CD1c-positive myeloid dendritic cell (primary cell): ENCODE results near the gene GPR143.
A peak's percentile ranks its signal among the peaks of the same experiment; 100 is the strongest.

ENCODE experiments used
- DNase-seq: peaks from one replicate; pipeline ENCODE4 v3.0.0-alpha.2; 2016; ENCODE audit errors: extremely low spot score

Gene GPR143

DNA sequence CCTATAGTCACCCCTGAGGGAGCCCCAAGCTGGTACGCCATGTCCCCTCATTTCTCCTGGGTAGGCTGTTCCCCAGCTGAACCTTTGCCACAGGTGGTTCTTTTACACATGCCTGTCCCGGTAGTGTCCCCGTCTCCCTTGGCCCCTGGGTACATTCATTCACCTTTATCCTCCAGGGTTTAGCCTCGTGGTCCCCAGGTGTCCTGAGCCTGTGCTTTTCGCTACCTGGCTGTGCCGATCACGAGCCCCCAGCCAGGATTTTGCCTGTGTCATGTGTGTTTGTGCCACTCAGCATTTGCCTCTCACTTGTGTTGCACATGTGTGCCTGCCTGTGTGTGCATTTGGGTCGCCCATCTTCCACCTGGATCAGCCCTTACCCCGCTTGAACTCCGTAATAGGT lies 57.6 kb downstream of the GPR143 start:
- DNase-seq, result no peak

DNA sequence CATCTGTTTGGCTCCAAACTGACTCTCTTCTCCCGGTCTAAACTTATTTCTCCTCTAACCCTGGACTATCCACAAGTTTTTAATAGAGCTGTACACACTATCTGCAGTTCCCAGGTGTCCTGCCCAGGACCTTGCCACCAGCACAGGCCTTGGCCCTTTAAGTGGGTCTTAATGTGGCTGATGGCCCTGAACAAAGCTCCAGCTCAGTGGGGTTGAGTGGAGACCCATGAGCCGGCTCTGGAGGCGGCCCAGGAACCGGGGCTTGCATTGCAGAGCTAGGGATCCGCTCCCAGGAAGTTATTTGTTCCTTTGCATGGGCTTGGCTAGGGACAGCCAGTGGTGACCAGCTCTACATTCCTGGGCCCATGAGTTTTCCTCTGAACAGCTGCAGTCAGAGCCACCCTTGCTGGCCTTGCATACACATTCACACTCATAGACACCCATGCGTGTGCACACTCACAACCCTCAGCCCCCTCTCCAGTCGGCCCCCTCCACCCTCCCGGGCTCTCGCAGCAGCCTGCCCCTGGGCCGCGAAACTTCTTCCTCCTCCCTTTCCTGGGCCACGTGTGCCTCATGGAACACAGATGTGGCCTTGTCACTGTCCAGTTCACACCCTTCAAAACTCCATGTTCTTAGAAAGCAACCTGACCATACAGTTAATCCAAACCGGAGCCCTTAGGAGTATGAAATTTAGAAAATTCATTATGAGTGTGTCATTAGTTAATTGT lies 58.2 kb downstream of the GPR143 start:
- no peak for DNase-seq

DNA sequence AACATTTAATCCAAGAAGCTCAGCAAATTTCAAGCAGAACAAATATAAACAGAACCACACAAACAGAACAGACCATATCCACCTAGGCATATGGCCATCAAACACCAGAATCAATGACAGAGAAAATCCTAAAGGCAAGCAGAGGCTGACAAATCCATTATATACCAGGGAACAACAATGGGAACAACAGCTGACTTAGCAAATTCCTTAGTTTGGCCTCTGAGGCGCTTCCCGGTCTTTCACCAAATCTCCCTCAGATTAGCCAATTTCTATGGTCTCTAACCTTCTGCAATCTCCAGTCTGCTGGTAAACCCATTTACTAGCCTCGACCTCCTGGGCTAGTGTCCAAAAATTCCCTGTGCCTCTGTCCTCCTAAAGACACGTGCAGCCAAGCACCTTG lies 59.2 kb downstream of the GPR143 start:
- DNase-seq, result no peak

DNA sequence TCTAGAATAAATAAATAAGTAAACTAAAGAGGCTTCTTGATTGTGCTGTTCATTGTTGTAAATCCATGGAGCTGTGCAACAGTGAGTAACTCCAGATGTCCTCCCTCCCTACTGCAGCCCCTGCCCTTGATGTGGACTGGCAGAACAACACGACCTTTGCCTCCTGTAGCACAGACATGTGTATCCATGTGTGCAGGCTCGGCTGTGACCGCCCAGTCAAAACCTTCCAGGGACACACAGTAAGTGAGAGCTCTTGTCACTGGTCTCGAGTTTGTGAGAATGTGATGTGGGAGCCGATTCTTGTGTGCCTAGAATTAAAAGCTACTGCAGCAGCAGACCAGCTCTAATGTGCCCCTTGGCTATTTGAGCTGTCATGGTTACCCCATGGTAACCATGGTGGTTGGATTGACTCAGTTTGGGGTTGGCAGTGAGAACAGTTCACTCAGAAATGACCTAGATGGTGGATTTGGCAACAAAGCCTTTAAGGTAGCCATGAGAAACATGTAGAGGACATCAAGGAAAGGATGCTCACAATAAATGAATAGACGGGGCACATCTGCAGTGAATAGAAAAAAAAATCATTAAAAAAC lies 60.7 kb downstream of the GPR143 start:
- DNase-seq, result no peak

DNA sequence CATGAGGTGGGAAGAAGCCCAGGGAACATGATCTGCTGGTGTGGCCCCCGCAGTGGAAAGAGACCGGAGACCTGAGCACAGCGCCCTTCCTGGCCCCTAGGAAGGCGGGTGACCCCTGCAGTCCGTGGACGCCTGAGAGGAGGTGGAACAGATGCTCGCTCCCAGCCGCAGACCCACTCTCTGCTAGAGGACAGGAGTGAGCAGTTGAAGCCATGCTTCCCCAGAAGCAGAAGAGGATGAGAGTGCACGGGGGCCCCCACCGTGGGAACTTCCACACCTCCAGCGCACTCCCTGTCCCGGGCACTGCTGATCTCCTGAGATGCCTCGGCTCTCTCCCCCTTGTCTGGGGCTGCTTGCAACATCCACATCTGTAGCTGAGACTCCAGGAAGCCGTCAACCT lies 62.2 kb downstream of the GPR143 start:
- DNase-seq, result no peak

DNA sequence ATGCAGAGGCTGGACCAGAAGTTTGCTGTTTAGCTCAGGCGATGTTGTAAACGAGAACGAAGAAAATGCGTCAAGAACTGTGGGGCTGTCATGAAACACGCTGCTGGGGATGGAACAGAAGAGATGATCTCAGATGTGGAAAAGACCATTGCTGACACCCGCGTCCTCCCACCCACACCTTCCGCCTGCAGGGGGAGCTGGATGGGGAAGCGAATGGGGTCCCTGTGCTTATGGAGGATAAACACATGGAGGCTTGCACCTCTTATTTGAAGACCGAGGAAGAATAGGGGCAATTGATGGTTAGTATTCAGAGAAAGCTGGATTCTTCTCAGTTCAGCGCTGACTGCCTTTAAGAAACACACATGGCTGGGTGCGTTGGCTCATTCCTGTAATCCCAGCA lies 63.9 kb downstream of the GPR143 start:
- DNase-seq, result no peak

DNA sequence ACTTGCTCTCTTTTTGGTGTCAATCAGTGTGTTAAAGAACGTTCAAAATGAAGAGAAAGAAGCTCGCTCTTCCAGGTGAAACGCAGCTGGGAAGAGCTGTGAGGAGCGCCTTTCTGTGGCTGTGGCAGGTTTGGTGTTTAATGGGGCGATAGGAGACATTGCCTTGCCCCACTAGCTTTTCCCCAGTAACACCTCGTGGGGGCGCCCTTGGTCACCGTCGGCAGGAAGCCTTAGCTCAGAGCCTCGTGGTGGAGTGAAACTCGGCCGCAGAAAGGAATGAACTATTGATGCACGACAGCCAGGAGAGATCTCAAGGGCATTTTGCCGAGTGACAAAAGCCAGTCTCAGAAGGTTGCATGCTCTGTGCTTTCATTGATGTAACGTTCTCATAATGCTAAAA lies 65.1 kb downstream of the GPR143 start:
- DNase-seq, result no peak

DNA sequence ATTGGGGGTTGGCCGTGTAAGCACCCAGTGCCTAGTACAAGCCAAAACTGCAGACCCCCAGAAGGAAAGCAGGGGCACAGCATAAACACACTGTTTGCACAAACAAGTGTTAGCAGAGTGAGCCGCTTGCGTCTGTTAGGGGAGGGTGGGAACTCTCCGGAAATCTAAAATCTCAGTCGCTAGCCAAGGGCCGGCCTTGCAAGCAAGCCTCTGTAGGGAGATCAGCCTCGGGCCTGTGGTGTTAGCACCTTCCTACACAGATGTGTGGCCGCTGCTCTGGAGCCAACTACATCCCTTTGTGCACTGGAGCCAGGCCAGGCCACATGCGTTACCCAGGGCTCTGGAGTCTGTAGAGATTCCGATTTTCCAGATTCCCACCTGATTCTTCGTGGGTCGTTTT lies 67.1 kb downstream of the GPR143 start:
- no peak for DNase-seq

DNA sequence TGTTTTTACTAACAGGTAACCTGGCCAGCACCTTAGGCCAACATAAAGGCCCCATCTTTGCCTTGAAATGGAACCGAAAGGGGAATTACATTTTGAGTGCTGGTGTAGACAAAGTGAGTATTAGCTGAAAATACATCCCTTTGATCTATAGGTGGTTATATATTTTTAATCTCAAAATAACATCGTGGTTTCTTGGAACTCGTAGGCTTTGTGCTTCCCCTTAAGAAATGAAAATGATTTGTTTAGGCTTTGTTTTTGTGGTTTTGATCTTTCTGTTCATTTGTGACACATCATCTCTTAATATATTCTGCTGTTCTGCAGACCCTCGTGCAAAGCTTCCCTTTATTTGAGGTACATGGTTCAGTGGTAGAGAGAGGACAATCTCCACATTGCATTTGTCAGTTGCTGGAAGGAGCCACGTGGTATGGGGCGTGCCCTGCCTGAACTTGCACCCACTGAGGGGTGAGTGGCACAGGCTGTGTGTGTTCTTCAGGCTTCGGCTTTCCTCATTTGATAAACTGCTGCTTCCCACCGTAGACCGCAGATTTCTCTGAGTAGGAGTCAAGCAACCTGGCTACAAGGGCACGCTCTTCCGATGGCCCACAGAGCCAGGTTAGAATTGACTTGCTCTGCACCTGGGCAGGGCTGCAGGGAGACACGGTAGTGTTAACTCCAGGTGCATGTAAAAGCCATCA lies 72.2 kb downstream of the GPR143 start:
- no peak for DNase-seq

DNA sequence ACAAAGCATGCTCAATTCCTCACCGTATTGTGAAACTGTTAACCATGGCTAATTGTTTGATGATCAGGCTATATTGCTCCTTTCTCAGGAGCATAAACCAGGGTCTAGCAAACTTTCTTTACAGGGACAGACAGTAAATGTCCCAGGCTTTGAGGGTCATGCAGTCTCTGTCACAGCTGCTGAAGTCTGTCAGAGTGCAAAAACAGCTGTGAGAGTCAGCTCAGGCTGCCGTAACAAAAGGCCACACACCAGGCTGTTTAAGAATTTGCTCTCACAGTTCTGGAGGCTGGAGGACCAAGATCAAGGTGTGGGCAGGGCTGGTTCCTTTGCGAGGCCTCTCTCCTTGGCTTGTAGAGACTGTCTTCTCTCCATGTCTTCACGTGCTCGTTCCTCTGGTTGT lies 75.6 kb downstream of the GPR143 start:
- no peak for DNase-seq

DNA sequence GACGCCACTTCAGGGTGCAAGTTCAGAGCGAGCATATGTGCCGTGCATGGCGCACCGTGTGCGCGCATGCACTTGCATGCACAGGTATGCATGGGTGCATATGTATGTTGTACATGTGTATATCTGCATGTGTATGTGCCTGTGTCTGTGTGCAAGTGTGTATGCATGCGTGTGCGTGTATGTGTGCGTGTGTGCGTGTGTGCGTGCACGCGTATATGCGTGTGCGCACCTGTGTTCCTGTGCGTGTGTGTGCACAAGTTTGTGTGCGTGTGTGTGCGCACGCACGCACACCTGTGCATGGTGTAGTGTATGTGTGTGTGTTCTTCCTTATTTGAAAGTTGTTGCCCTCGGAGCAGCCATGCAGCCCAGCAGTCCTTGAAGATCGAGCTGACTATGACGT lies 76.8 kb downstream of the GPR143 start:
- no peak for DNase-seq

DNA sequence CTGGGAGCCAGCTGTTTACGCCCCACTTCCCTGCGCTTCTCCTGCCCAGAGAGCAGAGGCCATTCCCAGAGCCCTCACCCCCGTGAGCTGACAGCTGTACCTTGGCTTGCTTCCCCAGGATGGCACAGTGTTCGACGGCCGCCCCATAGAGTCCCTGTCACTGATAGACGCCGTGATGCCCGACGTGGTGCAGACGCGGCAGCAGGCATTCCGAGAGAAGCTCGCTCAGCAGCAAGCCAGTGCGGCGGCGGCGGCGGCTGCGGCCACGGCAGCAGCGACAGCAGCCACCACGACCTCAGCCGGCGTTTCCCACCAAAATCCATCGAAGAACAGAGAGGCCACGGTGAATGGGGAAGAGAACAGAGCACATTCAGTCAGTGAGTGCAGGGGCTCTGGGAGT lies 77.7 kb downstream of the GPR143 start:
- no peak for DNase-seq

DNA sequence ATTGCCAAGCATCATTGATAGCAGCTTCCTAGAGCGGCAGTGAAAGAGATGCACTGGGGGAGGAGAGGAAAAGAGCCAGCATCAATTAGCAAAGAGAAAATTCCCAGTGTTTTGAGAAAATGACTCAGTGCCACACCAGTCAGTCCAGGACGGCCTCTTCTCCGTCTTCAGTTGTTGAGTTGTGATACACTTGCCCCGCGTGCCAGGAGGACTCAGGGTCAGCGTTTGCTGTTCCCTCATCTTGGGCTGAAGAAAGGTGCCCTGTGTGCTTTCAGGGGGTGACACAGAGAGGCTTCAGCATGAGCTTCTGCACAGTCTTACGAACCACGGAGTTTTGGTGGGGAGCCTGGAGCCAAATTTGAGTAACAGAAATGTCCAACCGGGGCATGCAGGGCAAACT lies 82.3 kb downstream of the GPR143 start:
- DNase-seq, result no peak

DNA sequence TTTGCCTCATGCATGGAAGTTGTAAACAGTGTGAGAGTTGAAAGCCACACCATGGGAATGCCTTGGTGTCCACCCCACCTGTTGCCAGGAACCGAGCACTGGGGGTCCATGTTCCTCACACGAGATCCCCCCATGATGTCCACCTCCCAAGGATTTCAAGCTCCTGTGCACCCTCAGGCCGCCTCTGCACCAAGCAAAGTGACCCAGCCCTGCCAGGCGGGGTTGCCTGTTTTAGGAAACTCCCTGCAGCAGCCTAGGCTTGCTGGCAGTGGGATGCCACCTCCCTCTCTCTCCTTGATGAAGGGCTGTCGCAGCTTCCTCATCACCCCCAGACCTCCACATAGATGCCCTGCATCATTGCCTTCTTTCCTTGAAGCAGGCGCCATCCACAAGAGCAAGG lies 82.8 kb downstream of the GPR143 start:
- no peak for DNase-seq

DNA sequence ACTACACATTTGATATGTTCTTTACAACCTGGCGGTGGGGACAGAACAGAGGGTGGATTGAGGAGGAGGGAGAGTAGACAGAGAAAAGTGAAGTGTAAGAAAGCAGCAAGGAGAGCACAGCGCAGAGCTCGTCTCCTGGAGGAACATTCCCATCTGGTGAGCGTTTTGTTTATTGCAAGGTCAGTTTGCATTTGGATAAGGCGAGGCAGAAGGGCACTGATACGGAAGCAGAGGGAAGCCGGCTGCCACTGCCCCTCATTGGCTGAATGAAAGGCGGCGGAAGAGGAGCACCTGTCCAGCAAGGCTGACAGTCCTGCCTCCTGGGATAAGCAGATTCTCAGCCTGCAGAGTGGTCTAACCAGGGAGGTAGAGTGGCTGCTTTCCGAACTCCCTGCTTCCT lies 83.2 kb downstream of the GPR143 start:
- no peak for DNase-seq

DNA sequence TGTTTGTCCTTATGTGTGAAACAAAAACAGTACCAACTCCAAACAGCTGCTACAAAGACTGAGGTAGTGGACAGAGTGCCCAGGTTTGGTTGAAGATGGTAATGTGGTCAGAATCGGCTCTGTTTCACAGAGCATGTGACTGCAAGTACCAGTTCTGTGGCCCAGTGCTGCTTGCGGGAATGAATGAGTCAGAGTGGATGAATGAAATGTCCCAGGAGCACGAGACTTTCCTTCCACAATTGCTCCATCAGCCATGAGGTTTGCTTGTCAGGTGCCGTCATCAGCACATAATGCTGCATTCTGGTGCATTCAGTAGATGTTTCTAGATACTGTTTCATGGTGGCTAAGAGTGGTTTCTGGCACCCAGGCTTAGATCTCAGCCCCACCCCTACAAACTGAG lies 84.2 kb downstream of the GPR143 start:
- DNase-seq, result no peak

DNA sequence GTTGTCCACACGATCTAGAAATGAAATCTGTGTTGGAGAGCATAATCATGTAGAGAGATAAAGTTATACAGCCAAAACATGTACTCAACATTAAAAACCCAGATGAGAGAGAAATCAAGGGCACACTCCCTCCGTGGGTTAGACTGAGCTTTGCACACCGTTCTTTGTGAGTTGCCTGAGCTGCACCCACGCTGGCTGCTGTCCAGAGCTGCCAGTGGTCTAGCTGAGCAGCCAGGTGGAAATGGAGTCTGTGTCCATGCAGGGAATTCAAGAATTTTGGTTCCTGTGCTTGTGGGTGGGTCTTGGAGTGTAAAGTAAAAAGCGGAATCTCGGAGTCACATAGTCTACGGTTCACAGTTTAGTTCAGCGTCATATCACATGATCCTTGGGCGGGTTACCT lies 84.6 kb downstream of the GPR143 start:
- DNase-seq, result no peak

DNA sequence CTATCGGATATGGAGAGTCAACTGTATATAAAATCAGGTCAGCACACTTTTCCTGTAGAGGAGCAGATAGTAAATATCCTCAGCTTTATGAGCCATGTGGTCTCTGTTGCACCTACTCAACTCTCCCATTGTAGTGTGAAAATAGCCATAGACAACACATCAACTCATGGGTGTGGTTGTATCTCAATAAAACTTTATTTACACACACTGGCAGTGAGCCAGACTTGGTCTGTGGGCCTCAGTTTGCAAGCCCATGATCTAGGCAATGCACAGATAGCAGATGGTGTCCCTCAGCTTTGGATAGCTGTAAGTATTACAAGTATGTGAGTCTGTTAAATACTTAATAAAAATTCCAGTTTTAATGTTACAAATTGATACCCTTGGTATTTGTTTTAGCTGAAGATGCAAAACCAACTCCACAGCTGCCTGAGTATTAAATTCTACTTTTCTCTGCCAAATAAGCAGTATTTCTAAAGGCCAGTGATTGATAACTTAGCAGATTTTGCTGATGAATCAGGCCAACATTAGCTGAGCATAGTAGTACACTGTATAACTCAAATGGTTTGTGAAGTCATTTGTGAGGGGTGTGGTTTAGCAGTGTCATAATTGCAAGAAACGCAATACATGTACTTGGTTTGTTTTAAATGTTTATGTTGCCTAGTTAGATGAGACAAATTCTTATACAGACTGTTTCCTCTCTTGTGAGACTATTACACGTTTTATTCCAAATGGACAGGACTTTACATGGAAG lies 87.3 kb downstream of the GPR143 start:
- no peak for DNase-seq

DNA sequence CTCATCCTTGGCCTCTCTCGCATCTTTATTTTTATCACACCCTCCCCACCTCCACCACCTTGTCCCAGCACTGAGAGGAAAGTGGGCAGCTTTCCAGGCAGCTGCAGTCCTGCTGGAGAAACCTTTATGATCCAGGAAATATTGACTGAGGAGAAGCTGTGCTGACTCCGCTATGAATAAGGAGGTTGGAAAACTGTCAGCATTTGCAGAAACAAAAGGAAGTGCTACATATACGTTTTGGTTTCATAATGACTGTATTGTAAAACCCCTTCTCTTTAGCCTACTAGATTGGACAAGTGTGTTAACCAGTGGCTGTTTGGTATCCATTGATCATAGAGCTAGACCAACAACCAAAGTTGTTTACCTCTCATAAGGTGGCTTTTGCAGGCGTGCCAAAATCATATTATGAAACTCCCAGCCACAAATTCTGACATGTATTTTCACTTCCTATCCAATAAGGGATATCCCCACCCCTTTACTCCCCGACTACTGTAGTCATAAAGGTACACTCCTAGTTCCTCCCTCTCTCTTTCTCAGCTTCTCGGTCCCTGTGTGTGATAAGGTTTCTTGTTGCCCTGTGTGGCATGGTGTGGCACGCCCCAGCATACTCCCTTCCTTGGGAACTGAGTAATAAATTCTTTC lies 88.4 kb downstream of the GPR143 start:
- DNase-seq, result peak; percentile 66

DNA sequence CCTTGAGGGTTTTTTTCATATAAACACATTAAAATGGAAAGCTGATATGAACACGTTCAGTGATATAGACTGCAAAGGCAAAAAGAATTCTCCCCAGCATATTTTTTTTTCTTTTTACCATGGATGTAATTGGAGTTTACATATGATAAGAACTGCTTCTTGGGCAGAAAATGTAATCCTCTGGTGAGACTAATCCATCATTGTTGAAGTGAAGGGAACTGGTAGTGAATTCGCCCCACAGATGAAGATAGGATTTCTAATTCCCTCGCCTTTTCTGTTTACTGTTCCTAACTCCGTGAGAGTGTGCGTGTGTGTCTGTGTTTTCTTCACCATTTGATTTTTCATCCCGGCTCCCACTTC lies 88.9 kb downstream of the GPR143 start:
- DNase-seq, result no peak

DNA sequence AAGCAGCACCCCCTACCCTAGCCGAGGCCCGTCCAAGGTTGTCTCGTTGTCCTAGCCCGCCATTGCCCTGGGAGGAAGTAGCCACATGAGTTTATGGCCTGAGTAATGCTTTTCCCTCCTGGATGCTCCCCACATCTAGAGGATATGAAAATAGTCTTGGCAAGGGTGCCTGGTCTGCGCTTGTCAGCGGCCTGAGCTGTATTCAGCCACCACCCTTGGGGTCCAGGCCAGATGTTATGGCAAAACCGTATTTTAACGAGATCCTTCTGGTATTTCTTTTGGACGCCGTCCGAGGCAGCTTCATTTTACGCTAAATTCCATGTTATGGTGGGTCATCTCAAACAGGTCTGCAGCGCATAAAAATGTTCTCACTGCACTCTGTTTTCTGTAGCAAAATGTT lies 89.3 kb downstream of the GPR143 start:
- DNase-seq, result no peak
